NAMALWA (cell line): ENCODE data around the gene MYO1H.
A peak's percentile ranks its signal among the peaks of the same experiment; 100 is the strongest.
"Not testable (repeated sequence)": the region's sequence is repeated elsewhere in the genome, so short reads cannot be mapped to it uniquely, and the experiment has no call there.

ENCODE experiments used
- DNase-seq: peaks from one replicate; pipeline ENCODE4 v3.0.0-alpha.2; 2015; ENCODE audit warnings: low spot score

The MYO1H gene

GRCh38 chr12:109343677-109344076 lies 4.0 kb upstream of the MYO1H start:
- no peak for DNase-seq

GRCh38 chr12:109345428-109345827 lies 2.3 kb upstream of the MYO1H start:
- no peak for DNase-seq

- DNase-seq: peak; percentile 26
Measured at GRCh38 chr12:109346920-109347319, 780 bp upstream of the MYO1H start.

GRCh38 chr12:109352184-109352583 lies 4.5 kb downstream of the MYO1H start:
- no peak for DNase-seq

- DNase-seq: no peak
Measured at GRCh38 chr12:109356577-109356976, 8.9 kb downstream of the MYO1H start.

- no peak for DNase-seq
Measured at GRCh38 chr12:109357032-109357431, 9.3 kb downstream of the MYO1H start.

GRCh38 chr12:109358154-109358869 lies 10.6 kb downstream of the MYO1H start:
- DNase-seq: no peak

GRCh38 chr12:109359131-109359690 lies 11.5 kb downstream of the MYO1H start:
- DNase-seq: no peak

GRCh38 chr12:109369831-109370230 lies 22.1 kb downstream of the MYO1H start:
- DNase-seq: no peak

GRCh38 chr12:109377139-109377685 lies 29.5 kb downstream of the MYO1H start:
- DNase-seq: no peak

- no peak for DNase-seq
Measured at GRCh38 chr12:109378569-109378968, 30.9 kb downstream of the MYO1H start.

GRCh38 chr12:109382031-109382430 lies 34.3 kb downstream of the MYO1H start:
- DNase-seq: no peak

- no peak for DNase-seq
Measured at GRCh38 chr12:109383240-109383639, 35.5 kb downstream of the MYO1H start.

GRCh38 chr12:109385339-109386058 lies 37.8 kb downstream of the MYO1H start:
- DNase-seq: peak; percentile 74

- no peak for DNase-seq
Measured at GRCh38 chr12:109386059-109386433, 38.3 kb downstream of the MYO1H start.

- peak; percentile 82 for DNase-seq
Measured at GRCh38 chr12:109387425-109388166, 39.9 kb downstream of the MYO1H start.

GRCh38 chr12:109388167-109388563 lies 40.5 kb downstream of the MYO1H start:
- DNase-seq: no peak

GRCh38 chr12:109389146-109389545 lies 41.4 kb downstream of the MYO1H start:
- peak; percentile 77 for DNase-seq

GRCh38 chr12:109393437-109394345 lies 46.0 kb downstream of the MYO1H start:
- DNase-seq: peak; percentile 72

- DNase-seq: no peak
Measured at GRCh38 chr12:109394891-109395290, 47.2 kb downstream of the MYO1H start.

GRCh38 chr12:109404841-109405240 lies 57.1 kb downstream of the MYO1H start:
- DNase-seq: not testable (repeated sequence)
